WTC11 (cell line): Measurements from ENCODE around the gene ILK. TPM values are rescaled to one million over a fixed set of nuclear protein-coding genes. Genes with fewer than 3 reads are reported as not detected.

Experiments
- ATAC-seq: fragments of 200-7000 bp; cut with Tn5 transposase; 2 replicates; pipeline ENCODE4 v1.10.0; 2021; ENCODE audit warnings: mild to moderate bottlenecking, moderate library complexity
- CTCF ChIA-PET: fragments of 300-600 bp; sonication (Branson Sonifier 250); formaldehyde crosslinking; loops from one replicate; lab custom pipeline; 2021; ENCODE audit warnings: antibody characterized with exemption; lab: Charles Lee
- POLR2A ChIA-PET: fragments of 350-600 bp; sonication (Branson Sonifier 250); formaldehyde crosslinking; loops from one replicate; lab custom pipeline; 2021; ENCODE audit warnings: antibody characterized with exemption; lab: Charles Lee
- DNase-seq: peaks from one replicate; pipeline ENCODE4 v3.0.0; 2021; ENCODE audit warnings: low spot score
- H3K27ac Mint-ChIP-seq: 2 replicates; pipeline ENCODE4 v1.8.0; 2021; ENCODE audit warnings: mixed read lengths
- H3K27me3 Mint-ChIP-seq: 2 replicates; pipeline ENCODE4 v1.8.0; 2021; ENCODE audit warnings: low read depth, mild to moderate bottlenecking, moderate library complexity, mixed read lengths
- H3K36me3 Mint-ChIP-seq: 2 replicates; pipeline ENCODE4 v1.8.0; 2021; ENCODE audit warnings: mixed read lengths
- H3K4me1 Mint-ChIP-seq: 2 replicates; pipeline ENCODE4 v1.8.0; 2022; ENCODE audit warnings: mixed read lengths
- H3K4me3 Mint-ChIP-seq: 2 replicates; pipeline ENCODE4 v1.8.0; 2021; ENCODE audit warnings: mild to moderate bottlenecking, moderate library complexity, mixed read lengths
- H3K9me3 Mint-ChIP-seq: 2 replicates; pipeline ENCODE4 v1.8.0; 2021; ENCODE audit warnings: mixed read lengths
- CREM ChIP-seq: sonication (generic); formaldehyde crosslinking; IDR thresholded peaks from 2 replicates; pipeline ENCODE4 v1.8.1; 2022; ENCODE audit warnings: mild to moderate bottlenecking, missing genetic modification reagents, moderate library complexity
- EMX1 ChIP-seq: fragments of 250-450 bp; sonication (Bioruptor Pico); IDR thresholded peaks from 2 replicates; pipeline ENCODE4 v1.8.0; 2021; ENCODE audit warnings: mild to moderate bottlenecking
- GABPB1 ChIP-seq: sonication (generic); formaldehyde crosslinking; IDR thresholded peaks from 2 replicates; pipeline ENCODE4 v1.8.1; 2023; ENCODE audit warnings: mild to moderate bottlenecking, missing genetic modification reagents
- HMGA2 ChIP-seq: fragments of 250-450 bp; sonication (Bioruptor Pico); IDR thresholded peaks from 2 replicates; pipeline ENCODE4 v1.4.0; 2021; ENCODE audit warnings: mild to moderate bottlenecking, moderate library complexity
- PRRX2 ChIP-seq: fragments of 250-450 bp; sonication (Bioruptor Pico); IDR thresholded peaks from 2 replicates; pipeline ENCODE4 v1.8.0; 2021; ENCODE audit warnings: mild to moderate bottlenecking
- SOX15 ChIP-seq: fragments of 250-450 bp; sonication (Bioruptor Pico); IDR thresholded peaks from 2 replicates; pipeline ENCODE4 v1.9.0; 2021; ENCODE audit warnings: mild to moderate bottlenecking
- TEAD1 ChIP-seq: sonication (generic); formaldehyde crosslinking; IDR thresholded peaks from 2 replicates; pipeline ENCODE4 v1.8.0; 2022; ENCODE audit warnings: mild to moderate bottlenecking, missing genetic modification reagents
- TEAD4 ChIP-seq: sonication (generic); formaldehyde crosslinking; IDR thresholded peaks from 2 replicates; pipeline ENCODE4 v1.8.0; 2022; ENCODE audit warnings: mild to moderate bottlenecking, missing genetic modification reagents
- ZBTB21 ChIP-seq: sonication (generic); formaldehyde crosslinking; IDR thresholded peaks from 2 replicates; pipeline ENCODE4 v1.8.1; 2023; ENCODE audit warnings: mild to moderate bottlenecking, missing genetic modification reagents, borderline replicate concordance
- ZNF423 ChIP-seq: fragments of 250-450 bp; sonication (Bioruptor Pico); IDR thresholded peaks from 2 replicates; pipeline ENCODE4 v2.1.2; 2022; ENCODE audit warnings: mild to moderate bottlenecking, moderate library complexity
- total RNA-seq: library from RNA; stranded (reverse); gene quantifications from 3 replicates; pipeline ENCODE4 v1.2.3, GENCODE V29; 2021
- TF ChIP-seq, protein P1 (sequence below): fragments of 250-450 bp; sonication (Bioruptor Pico); IDR thresholded peaks from 2 replicates; pipeline ENCODE4 v2.1.2; 2022; ENCODE audit warnings: mild to moderate bottlenecking, moderate library complexity
- TF ChIP-seq, protein P2 (sequence below): sonication (generic); formaldehyde crosslinking; IDR thresholded peaks from 2 replicates; pipeline ENCODE4 v1.8.1; 2023; ENCODE audit warnings: mild to moderate bottlenecking, missing genetic modification reagents, moderate library complexity
- TF ChIP-seq, protein P3 (sequence below): sonication (generic); formaldehyde crosslinking; IDR thresholded peaks from 2 replicates; pipeline ENCODE4 v1.8.1; 2023; ENCODE audit warnings: mild to moderate bottlenecking, missing genetic modification reagents, borderline replicate concordance
- TF ChIP-seq, protein P4 (sequence below): sonication (generic); formaldehyde crosslinking; IDR thresholded peaks from 2 replicates; pipeline ENCODE4 v1.8.0; 2022; ENCODE audit warnings: mild to moderate bottlenecking, missing genetic modification reagents
- TF ChIP-seq, protein P5 (sequence below): sonication (generic); formaldehyde crosslinking; IDR thresholded peaks from 2 replicates; pipeline ENCODE4 v1.8.0; 2022; ENCODE audit warnings: mild to moderate bottlenecking, missing genetic modification reagents
- TF ChIP-seq, protein P6 (sequence below): sonication (generic); formaldehyde crosslinking; IDR thresholded peaks from 2 replicates; pipeline ENCODE4 v1.8.1; 2022; ENCODE audit warnings: missing genetic modification reagents, borderline replicate concordance
- TF ChIP-seq, protein P7 (sequence below): sonication (generic); formaldehyde crosslinking; IDR thresholded peaks from 2 replicates; pipeline ENCODE4 v1.8.1; 2022; ENCODE audit warnings: mild to moderate bottlenecking, moderate library complexity, missing genetic modification reagents

Gene ILK
- total RNA-seq, 1 experiment from 2014 or later, result 97.7 TPM

DNA sequence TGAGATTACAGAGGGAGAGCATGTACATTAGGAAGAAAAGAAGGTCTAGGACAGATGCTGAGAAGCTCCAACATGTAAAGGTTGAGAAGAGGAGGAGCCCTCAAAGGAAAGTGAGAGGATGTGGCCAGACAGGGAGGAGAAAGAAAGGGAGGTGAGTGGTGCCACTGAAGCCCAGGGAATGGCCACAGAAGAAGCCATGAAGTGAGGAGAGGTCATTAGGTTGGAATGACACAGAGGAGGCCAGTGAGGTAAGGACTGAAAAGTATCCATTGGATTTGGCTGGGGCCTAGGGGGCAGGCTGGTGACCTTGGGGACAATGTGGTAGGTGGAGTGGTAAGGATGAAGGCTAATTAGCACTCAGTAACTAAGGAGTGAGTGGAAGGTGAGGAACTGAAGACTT is 55.1 kb downstream of the ILK start:
- H3K27ac Mint-ChIP-seq, result no peak overlapping the region
- no peak for ATAC-seq
- H3K9me3 Mint-ChIP-seq, result no peaks in the 10 kb centered on the region
- TF ChIP-seq, protein P1, sequence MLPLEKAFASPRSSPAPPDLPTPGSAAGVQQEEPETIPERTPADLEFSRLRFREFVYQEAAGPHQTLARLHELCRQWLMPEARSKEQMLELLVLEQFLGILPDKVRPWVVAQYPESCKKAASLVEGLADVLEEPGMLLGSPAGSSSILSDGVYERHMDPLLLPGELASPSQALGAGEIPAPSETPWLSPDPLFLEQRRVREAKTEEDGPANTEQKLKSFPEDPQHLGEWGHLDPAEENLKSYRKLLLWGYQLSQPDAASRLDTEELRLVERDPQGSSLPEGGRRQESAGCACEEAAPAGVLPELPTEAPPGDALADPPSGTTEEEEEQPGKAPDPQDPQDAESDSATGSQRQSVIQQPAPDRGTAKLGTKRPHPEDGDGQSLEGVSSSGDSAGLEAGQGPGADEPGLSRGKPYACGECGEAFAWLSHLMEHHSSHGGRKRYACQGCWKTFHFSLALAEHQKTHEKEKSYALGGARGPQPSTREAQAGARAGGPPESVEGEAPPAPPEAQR, result no peak
- TF ChIP-seq PRRX2 (CRISPR knock-in tag) (no peak), SOX15 (CRISPR knock-in tag) (no peak), ZNF423 (CRISPR knock-in tag) (no peak), ZBTB21 (CRISPR knock-in tag) (no peak), GABPB1 (CRISPR knock-in tag) (no peak), TEAD4 (no peak), TEAD1 (CRISPR knock-in tag) (no peak), EMX1 (CRISPR knock-in tag) (no peak), CREM (CRISPR knock-in tag) (no peak), HMGA2 (CRISPR knock-in tag) (no peak)
- TF ChIP-seq, protein P2, sequence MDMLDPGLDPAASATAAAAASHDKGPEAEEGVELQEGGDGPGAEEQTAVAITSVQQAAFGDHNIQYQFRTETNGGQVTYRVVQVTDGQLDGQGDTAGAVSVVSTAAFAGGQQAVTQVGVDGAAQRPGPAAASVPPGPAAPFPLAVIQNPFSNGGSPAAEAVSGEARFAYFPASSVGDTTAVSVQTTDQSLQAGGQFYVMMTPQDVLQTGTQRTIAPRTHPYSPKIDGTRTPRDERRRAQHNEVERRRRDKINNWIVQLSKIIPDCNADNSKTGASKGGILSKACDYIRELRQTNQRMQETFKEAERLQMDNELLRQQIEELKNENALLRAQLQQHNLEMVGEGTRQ (CRISPR knock-in tag), result no peak
- TF ChIP-seq, protein P3, sequence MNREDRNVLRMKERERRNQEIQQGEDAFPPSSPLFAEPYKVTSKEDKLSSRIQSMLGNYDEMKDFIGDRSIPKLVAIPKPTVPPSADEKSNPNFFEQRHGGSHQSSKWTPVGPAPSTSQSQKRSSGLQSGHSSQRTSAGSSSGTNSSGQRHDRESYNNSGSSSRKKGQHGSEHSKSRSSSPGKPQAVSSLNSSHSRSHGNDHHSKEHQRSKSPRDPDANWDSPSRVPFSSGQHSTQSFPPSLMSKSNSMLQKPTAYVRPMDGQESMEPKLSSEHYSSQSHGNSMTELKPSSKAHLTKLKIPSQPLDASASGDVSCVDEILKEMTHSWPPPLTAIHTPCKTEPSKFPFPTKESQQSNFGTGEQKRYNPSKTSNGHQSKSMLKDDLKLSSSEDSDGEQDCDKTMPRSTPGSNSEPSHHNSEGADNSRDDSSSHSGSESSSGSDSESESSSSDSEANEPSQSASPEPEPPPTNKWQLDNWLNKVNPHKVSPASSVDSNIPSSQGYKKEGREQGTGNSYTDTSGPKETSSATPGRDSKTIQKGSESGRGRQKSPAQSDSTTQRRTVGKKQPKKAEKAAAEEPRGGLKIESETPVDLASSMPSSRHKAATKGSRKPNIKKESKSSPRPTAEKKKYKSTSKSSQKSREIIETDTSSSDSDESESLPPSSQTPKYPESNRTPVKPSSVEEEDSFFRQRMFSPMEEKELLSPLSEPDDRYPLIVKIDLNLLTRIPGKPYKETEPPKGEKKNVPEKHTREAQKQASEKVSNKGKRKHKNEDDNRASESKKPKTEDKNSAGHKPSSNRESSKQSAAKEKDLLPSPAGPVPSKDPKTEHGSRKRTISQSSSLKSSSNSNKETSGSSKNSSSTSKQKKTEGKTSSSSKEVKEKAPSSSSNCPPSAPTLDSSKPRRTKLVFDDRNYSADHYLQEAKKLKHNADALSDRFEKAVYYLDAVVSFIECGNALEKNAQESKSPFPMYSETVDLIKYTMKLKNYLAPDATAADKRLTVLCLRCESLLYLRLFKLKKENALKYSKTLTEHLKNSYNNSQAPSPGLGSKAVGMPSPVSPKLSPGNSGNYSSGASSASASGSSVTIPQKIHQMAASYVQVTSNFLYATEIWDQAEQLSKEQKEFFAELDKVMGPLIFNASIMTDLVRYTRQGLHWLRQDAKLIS (CRISPR knock-in tag), result no peak
- TF ChIP-seq, protein P4, sequence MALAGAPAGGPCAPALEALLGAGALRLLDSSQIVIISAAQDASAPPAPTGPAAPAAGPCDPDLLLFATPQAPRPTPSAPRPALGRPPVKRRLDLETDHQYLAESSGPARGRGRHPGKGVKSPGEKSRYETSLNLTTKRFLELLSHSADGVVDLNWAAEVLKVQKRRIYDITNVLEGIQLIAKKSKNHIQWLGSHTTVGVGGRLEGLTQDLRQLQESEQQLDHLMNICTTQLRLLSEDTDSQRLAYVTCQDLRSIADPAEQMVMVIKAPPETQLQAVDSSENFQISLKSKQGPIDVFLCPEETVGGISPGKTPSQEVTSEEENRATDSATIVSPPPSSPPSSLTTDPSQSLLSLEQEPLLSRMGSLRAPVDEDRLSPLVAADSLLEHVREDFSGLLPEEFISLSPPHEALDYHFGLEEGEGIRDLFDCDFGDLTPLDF (CRISPR knock-in tag), result no peak
- TF ChIP-seq, protein P5, sequence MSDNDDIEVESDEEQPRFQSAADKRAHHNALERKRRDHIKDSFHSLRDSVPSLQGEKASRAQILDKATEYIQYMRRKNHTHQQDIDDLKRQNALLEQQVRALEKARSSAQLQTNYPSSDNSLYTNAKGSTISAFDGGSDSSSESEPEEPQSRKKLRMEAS (CRISPR knock-in tag), result no peak
- TF ChIP-seq, protein P6, sequence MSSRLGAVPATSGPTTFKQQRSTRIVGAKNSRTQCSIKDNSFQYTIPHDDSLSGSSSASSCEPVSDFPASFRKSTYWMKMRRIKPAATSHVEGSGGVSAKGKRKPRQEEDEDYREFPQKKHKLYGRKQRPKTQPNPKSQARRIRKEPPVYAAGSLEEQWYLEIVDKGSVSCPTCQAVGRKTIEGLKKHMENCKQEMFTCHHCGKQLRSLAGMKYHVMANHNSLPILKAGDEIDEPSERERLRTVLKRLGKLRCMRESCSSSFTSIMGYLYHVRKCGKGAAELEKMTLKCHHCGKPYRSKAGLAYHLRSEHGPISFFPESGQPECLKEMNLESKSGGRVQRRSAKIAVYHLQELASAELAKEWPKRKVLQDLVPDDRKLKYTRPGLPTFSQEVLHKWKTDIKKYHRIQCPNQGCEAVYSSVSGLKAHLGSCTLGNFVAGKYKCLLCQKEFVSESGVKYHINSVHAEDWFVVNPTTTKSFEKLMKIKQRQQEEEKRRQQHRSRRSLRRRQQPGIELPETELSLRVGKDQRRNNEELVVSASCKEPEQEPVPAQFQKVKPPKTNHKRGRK (CRISPR knock-in tag), result no peak
- TF ChIP-seq, protein P7, sequence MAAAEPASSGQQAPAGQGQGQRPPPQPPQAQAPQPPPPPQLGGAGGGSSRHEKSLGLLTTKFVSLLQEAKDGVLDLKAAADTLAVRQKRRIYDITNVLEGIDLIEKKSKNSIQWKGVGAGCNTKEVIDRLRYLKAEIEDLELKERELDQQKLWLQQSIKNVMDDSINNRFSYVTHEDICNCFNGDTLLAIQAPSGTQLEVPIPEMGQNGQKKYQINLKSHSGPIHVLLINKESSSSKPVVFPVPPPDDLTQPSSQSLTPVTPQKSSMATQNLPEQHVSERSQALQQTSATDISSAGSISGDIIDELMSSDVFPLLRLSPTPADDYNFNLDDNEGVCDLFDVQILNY (CRISPR knock-in tag), result no peak
- TF ChIP-seq, all 79 proteins: peak for 0
- no peak for DNase-seq
- ChIA-PET CTCF (interaction anchor here (1.0 to 1.4 kb wide), 2 partner anchors 9 to 279 kb away, joined by 5 to 7 read pairs; no protein-coding TSS in a partner anchor), POLR2A (no interaction called here)
- Mint-ChIP-seq H3K27me3 (peaks cover 19% of the 10 kb centered on the region), H3K36me3 (no peaks in the 10 kb centered on the region), H3K4me3 (no peak overlapping the region), H3K4me1 (peaks cover 11% of the 10 kb centered on the region)

Other genes starting within 250 kb of the ILK start
- 4.4 to 6.6 TPM (median 5.6 TPM) in 3 replicates for gene SMPD1, start 213.3 kb upstream of the ILK start, total RNA-seq
- gene APBB1, start 184.7 kb upstream of the ILK start, total RNA-seq, result 32.1 to 33.1 TPM (median 32.7 TPM) in 3 replicates
- 1.4 to 2.4 TPM (median 1.7 TPM) in 3 replicates for gene HPX, start 162.8 kb upstream of the ILK start, total RNA-seq
- gene TRIM3, start 129.8 kb upstream of the ILK start, total RNA-seq, result 16.6 to 21.3 TPM (median 19.0 TPM) in 3 replicates
- 46.0 to 53.1 TPM (median 46.1 TPM) in 3 replicates for gene ARFIP2, start 122.4 kb upstream of the ILK start, total RNA-seq
- gene TIMM10B, start 122.3 kb upstream of the ILK start, total RNA-seq, result 35.8 to 42.6 TPM (median 36.1 TPM) in 3 replicates
- 10.5 to 11.5 TPM (median 10.9 TPM) in 3 replicates for gene DNHD1, start 106.5 kb upstream of the ILK start, total RNA-seq
- 12.5 to 15.0 TPM (median 14.6 TPM) in 3 replicates for gene RRP8, start 158 bp upstream of the ILK start, total RNA-seq
- 165 to 186 TPM (median 178 TPM) in 3 replicates for gene TAF10, start 8.4 kb downstream of the ILK start, total RNA-seq
- gene TPP1, start 15.6 kb downstream of the ILK start, total RNA-seq, result 36.2 to 51.4 TPM (median 44.8 TPM) in 3 replicates
- 11.5 to 14.2 TPM (median 12.6 TPM) in 3 replicates for gene DCHS1, start 52.0 kb downstream of the ILK start, total RNA-seq
- gene MRPL17, start 79.6 kb downstream of the ILK start, total RNA-seq, result 68.1 to 77.1 TPM (median 70.1 TPM) in 3 replicates
- 0.09 to 0.21 TPM (median 0.17 TPM) in 3 replicates for gene OR2AG2, start 168.2 kb downstream of the ILK start, total RNA-seq
- not detected in 3 replicates for gene OR2AG1, start 179.2 kb downstream of the ILK start, total RNA-seq
- 0.07 to 0.27 TPM (median 0.07 TPM) in 3 replicates for gene OR6A2, start 195.9 kb downstream of the ILK start, total RNA-seq
- gene OR10A5, start 241.9 kb downstream of the ILK start, total RNA-seq, result not detected in 3 replicates